HEK293 (cell line): ENCODE data around the gene CXCR4.

ENCODE experiments used
- REST ChIP-seq: fragments of 450-650 bp; formaldehyde crosslinking; IDR thresholded peaks from 2 replicates; pipeline ENCODE4 v1.5.1; 2016; ENCODE audit warnings: missing biosample characterization, missing genetic modification characterization
- ZBTB10 ChIP-seq: fragments of 450-650 bp; formaldehyde crosslinking; IDR thresholded peaks from 2 replicates; pipeline ENCODE4 v1.5.1; 2016; ENCODE audit warnings: missing biosample characterization, missing genetic modification characterization
- ZFP3 ChIP-seq: fragments of 450-650 bp; formaldehyde crosslinking; IDR thresholded peaks from 2 replicates; pipeline ENCODE4 v1.5.1; 2016; ENCODE audit warnings: low read depth, missing biosample characterization, missing genetic modification characterization
- ZNF174 ChIP-seq: fragments of 450-650 bp; formaldehyde crosslinking; IDR thresholded peaks from 2 replicates; pipeline ENCODE4 v1.5.0; 2017; ENCODE audit warnings: missing biosample characterization, mild to moderate bottlenecking, missing genetic modification characterization
- ZNF239 ChIP-seq: fragments of 450-650 bp; formaldehyde crosslinking; IDR thresholded peaks from 2 replicates; pipeline ENCODE4 v1.5.1; 2016; ENCODE audit warnings: missing biosample characterization, missing genetic modification characterization
- ZNF335 ChIP-seq: fragments of 450-650 bp; formaldehyde crosslinking; conservative IDR thresholded peaks from 2 replicates; pipeline ENCODE4 v1.5.1; 2016; ENCODE audit warnings: missing biosample characterization, missing genetic modification characterization
- ZNF510 ChIP-seq: fragments of 450-650 bp; formaldehyde crosslinking; IDR thresholded peaks from 2 replicates; pipeline ENCODE4 v1.5.1; 2018; ENCODE audit warnings: mild to moderate bottlenecking, missing genetic modification characterization, missing biosample characterization; ENCODE audit not compliant: insufficient replicate concordance
- ZNF626 ChIP-seq: fragments of 450-650 bp; sonication (Bioruptor Pico); formaldehyde crosslinking; IDR thresholded peaks from 2 replicates; pipeline ENCODE4 v1.5.1; 2018; ENCODE audit warnings: missing biosample characterization, missing genetic modification characterization, inconsistent platforms
- ZNF658 ChIP-seq: fragments of 450-650 bp; formaldehyde crosslinking; IDR thresholded peaks from 2 replicates; pipeline ENCODE4; 2016; ENCODE audit warnings: missing biosample characterization, missing genetic modification characterization
- TF ChIP-seq, protein P1 (sequence below): fragments of 450-650 bp; formaldehyde crosslinking; IDR thresholded peaks from 2 replicates; pipeline ENCODE4 v1.5.1; 2016; ENCODE audit warnings: missing biosample characterization, missing genetic modification characterization
- TF ChIP-seq, protein P2 (sequence below): fragments of 450-650 bp; formaldehyde crosslinking; IDR thresholded peaks from 2 replicates; pipeline ENCODE4 v1.5.1; 2016; ENCODE audit warnings: missing biosample characterization, missing genetic modification characterization
- TF ChIP-seq, protein P3 (sequence below): fragments of 450-650 bp; formaldehyde crosslinking; IDR thresholded peaks from 2 replicates; pipeline ENCODE4 v1.5.1; 2016; ENCODE audit warnings: missing biosample characterization, missing genetic modification characterization

DNA sequence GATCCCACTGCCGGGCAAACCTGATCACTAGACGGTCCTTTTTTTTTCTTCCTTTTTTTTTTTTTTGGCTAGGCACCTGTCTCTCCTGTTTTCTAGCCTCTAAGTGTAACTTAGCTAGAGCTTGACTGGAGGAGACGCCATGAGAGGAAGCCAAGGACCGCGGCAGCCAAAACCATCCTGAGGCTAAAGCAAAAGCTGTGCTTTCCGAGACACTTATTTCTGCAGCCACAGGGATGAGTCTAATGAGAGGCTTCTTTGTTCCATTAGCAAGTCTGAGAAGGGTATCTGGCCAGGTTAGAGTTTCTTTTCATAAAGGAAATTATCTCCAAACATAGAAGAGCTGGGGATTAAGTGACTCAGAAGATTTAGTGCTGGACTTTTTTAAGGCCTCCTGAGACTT lies 7.3 kb upstream of the CXCR4 start:
- TF ChIP-seq ZNF658: no peak
- no peak for TF ChIP-seq ZNF335 (tag by site-specific recombination)
- TF ChIP-seq, protein P1, sequence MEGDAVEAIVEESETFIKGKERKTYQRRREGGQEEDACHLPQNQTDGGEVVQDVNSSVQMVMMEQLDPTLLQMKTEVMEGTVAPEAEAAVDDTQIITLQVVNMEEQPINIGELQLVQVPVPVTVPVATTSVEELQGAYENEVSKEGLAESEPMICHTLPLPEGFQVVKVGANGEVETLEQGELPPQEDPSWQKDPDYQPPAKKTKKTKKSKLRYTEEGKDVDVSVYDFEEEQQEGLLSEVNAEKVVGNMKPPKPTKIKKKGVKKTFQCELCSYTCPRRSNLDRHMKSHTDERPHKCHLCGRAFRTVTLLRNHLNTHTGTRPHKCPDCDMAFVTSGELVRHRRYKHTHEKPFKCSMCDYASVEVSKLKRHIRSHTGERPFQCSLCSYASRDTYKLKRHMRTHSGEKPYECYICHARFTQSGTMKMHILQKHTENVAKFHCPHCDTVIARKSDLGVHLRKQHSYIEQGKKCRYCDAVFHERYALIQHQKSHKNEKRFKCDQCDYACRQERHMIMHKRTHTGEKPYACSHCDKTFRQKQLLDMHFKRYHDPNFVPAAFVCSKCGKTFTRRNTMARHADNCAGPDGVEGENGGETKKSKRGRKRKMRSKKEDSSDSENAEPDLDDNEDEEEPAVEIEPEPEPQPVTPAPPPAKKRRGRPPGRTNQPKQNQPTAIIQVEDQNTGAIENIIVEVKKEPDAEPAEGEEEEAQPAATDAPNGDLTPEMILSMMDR: no peak
- no peak for TF ChIP-seq ZBTB10 (tag by site-specific recombination)
- TF ChIP-seq ZFP3: no peak
- no peak for TF ChIP-seq ZNF626 (tag by site-specific recombination)
- TF ChIP-seq REST: no peak
- TF ChIP-seq, protein P2, sequence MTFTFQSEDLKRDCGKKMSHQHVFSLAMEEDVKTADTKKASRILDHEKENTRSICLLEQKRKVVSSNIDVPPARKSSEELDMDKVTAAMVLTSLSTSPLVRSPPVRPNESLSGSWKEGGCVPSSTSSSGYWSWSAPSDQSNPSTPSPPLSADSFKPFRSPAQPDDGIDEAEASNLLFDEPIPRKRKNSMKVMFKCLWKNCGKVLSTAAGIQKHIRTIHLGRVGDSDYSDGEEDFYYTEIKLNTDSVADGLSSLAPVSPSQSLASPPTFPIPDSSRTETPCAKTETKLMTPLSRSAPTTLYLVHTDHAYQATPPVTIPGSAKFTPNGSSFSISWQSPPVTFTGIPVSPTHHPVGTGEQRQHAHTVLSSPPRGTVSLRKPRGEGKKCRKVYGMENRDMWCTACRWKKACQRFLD (tag by site-specific recombination): no peak
- TF ChIP-seq ZNF174 (tag by site-specific recombination): no peak
- no peak for TF ChIP-seq ZNF510 (tag by site-specific recombination)
- TF ChIP-seq, protein P3, sequence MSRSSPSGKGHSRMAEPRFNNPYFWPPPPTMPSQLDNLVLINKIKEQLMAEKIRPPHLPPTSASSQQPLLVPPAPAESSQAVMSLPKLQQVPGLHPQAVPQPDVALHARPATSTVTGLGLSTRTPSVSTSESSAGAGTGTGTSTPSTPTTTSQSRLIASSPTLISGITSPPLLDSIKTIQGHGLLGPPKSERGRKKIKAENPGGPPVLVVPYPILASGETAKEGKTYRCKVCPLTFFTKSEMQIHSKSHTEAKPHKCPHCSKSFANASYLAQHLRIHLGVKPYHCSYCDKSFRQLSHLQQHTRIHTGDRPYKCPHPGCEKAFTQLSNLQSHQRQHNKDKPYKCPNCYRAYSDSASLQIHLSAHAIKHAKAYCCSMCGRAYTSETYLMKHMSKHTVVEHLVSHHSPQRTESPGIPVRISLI (tag by site-specific recombination): no peak
- no peak for TF ChIP-seq ZNF239 (tag by site-specific recombination)
